ENCODE results near the gene CDO1. TPM values are rescaled to one million over a fixed set of nuclear protein-coding genes. Genes with fewer than 3 reads are reported as not detected.

Gene CDO1
- polyA plus RNA-seq, 1 experiment, result 2.0 TPM

GRCh38 chr5:115778417-115778816, 38.0 kb downstream of the CDO1 start:
- no peak for DNase-seq (ENCODE audit: low read depth)
- TF ChIP-seq CTCF (IDR thresholded peaks at IDR 0.05; ENCODE audit: insufficient read depth, low read depth, low read length), result no peak
- ChIA-PET CTCF (interaction anchor here (1.0 kb wide), 1 partner anchor 9 kb away, joined by 5 read pairs; no protein-coding TSS in a partner anchor), POLR2A (no interaction called here)
- no peaks in the 10 kb centered on the region for H3K27me3 ChIP-seq (ENCODE audit: control insufficient read depth, insufficient read depth, low read length)
- no peaks in the 10 kb centered on the region for H3K36me3 ChIP-seq (ENCODE audit: control insufficient read depth, insufficient read depth, low read length)
- H3K4me3 ChIP-seq (ENCODE audit: low read depth, low read length), result no peak overlapping the region

- no peak for DNase-seq (ENCODE audit: low read depth)
- ChIA-PET CTCF (no interaction called here), POLR2A (no interaction called here)
- H3K27me3 ChIP-seq (ENCODE audit: control insufficient read depth, insufficient read depth, low read length), result no peaks in the 10 kb centered on the region
- H3K4me3 ChIP-seq (ENCODE audit: low read depth, low read length), result no peak overlapping the region
- H3K36me3 ChIP-seq (ENCODE audit: control insufficient read depth, insufficient read depth, low read length), result no peaks in the 10 kb centered on the region
- TF ChIP-seq CTCF (IDR thresholded peaks at IDR 0.05; ENCODE audit: insufficient read depth, low read depth, low read length), result no peak
Observed at GRCh38 chr5:115776989-115777388, 39.5 kb downstream of the CDO1 start.

GRCh38 chr5:115775999-115776398, 40.5 kb downstream of the CDO1 start:
- Histone ChIP-seq H3K4me3 (ENCODE audit: low read depth, low read length) (no peak overlapping the region), H3K27me3 (ENCODE audit: control insufficient read depth, insufficient read depth, low read length) (no peaks in the 10 kb centered on the region), H3K36me3 (ENCODE audit: control insufficient read depth, insufficient read depth, low read length) (no peaks in the 10 kb centered on the region)
- no peak for TF ChIP-seq CTCF (IDR thresholded peaks at IDR 0.05; ENCODE audit: insufficient read depth, low read depth, low read length)
- ChIA-PET CTCF (interaction anchor here (0.9 kb wide), 1 partner anchor 9 kb away, joined by 3 read pairs; no protein-coding TSS in a partner anchor), POLR2A (no interaction called here)
- no peak for DNase-seq (ENCODE audit: low read depth)

- TF ChIP-seq CTCF (IDR thresholded peaks at IDR 0.05; ENCODE audit: insufficient read depth, low read depth, low read length), result no peak
- ChIA-PET CTCF (no interaction called here), POLR2A (no interaction called here)
- no peak overlapping the region for H3K4me3 ChIP-seq (ENCODE audit: low read depth, low read length)
- H3K27me3 ChIP-seq (ENCODE audit: control insufficient read depth, insufficient read depth, low read length), result no peaks in the 10 kb centered on the region
- no peak for DNase-seq (ENCODE audit: low read depth)
- no peaks in the 10 kb centered on the region for H3K36me3 ChIP-seq (ENCODE audit: control insufficient read depth, insufficient read depth, low read length)
Observed at GRCh38 chr5:115774684-115775083, 41.8 kb downstream of the CDO1 start.

GRCh38 chr5:115772731-115773475, 43.6 kb downstream of the CDO1 start:
- Histone ChIP-seq H3K27me3 (ENCODE audit: control insufficient read depth, insufficient read depth, low read length) (no peaks in the 10 kb centered on the region), H3K36me3 (ENCODE audit: control insufficient read depth, insufficient read depth, low read length) (no peaks in the 10 kb centered on the region), H3K4me3 (ENCODE audit: low read depth, low read length) (no peak overlapping the region)
- no peak for TF ChIP-seq CTCF (IDR thresholded peaks at IDR 0.05; ENCODE audit: insufficient read depth, low read depth, low read length)
- no peak for DNase-seq (ENCODE audit: low read depth)
- ChIA-PET CTCF (interaction anchor here (0.9 kb wide), 1 partner anchor 139 kb away, joined by 3 read pairs; no protein-coding TSS in a partner anchor), POLR2A (no interaction called here)

Measured in BJ (cell line).